Kidney (tissue), 14 donors: ENCODE data around the gene RETREG3. TPM values are rescaled to one million over a fixed set of nuclear protein-coding genes. Genes with fewer than 3 reads are reported as not detected.
A peak's percentile ranks its signal among the peaks of the same experiment; 100 is the strongest.

Experiments used
- DNase-seq, 5 donors: peaks; one replicate each; pipeline ENCODE4 v3.0.0-alpha.2; 2013 to 2020
- FAIRE-seq: peaks from 2 replicates; lab custom pipeline; 2012; peaks lifted over from hg19 to GRCh38; lab: Jason Lieb, UNC
- H3K27ac ChIP-seq, 2 donors: one replicate each; pipeline ENCODE4 v1.7.0; 2013; ENCODE audit warnings: low read depth in 2 of 2, low read length in 2 of 2, inconsistent platforms in 1 of 2
- H3K27me3 ChIP-seq: one replicate; pipeline ENCODE4 v1.7.1; 2013; ENCODE audit warnings: low read length, inconsistent platforms; ENCODE audit not compliant: control insufficient read depth, insufficient read depth
- H3K36me3 ChIP-seq, 3 donors: one replicate each; pipeline versions ENCODE4 v1.7.0 to v1.7.1; 2013; ENCODE audit warnings: low read length in 3 of 3, control low read depth in 1 of 3, inconsistent platforms in 1 of 3; ENCODE audit not compliant: insufficient read depth in 3 of 3, control insufficient read depth in 2 of 3
- H3K4me1 ChIP-seq, 3 donors: one replicate each; pipeline versions ENCODE4 v1.7.0 to v1.7.1; 2013; ENCODE audit warnings: low read length in 3 of 3, inconsistent platforms in 1 of 3, low read depth in 1 of 3; ENCODE audit not compliant: control insufficient read depth in 2 of 3, insufficient read depth in 2 of 3
- H3K4me3 ChIP-seq, 3 donors: one replicate each; pipeline versions ENCODE4 v1.7.0 to v1.8.1; 2013; ENCODE audit warnings: low read length in 3 of 3, control low read depth in 1 of 3, inconsistent platforms in 1 of 3
- H3K9ac ChIP-seq, 3 donors: one replicate each; pipeline versions ENCODE4 v1.7.0 to v1.7.1; 2013; ENCODE audit warnings: low read length in 3 of 3, control low read depth in 1 of 3, inconsistent platforms in 1 of 3
- H3K9me3 ChIP-seq, 3 donors: one replicate each; pipeline versions ENCODE4 v1.7.0 to v1.7.1; 2013; ENCODE audit warnings: low read length in 3 of 3, control low read depth in 1 of 3, inconsistent platforms in 1 of 3; ENCODE audit not compliant: control insufficient read depth in 2 of 3, insufficient read depth in 1 of 3
- intact Hi-C: fragments of 100-400 bp; cut with DNase I; formaldehyde crosslinking; loops from one replicate; pipeline ENCODE4 v1.11.1; 2022
- polyA plus RNA-seq: library from polyadenylated mRNA; stranded (reverse); fragments of 350-450 nt; fragmentation: Illumina TruSeq; extraction: RNeasy Lipid Tissue Mini Kit (QIAGEN cat#74804); gene quantifications from one replicate; pipeline ENCODE4 v1.2.3, GENCODE V29; 2014; ENCODE audit warnings: low read depth, low replicate concordance; ENCODE audit not compliant: insufficient read depth
- total RNA-seq: library from RNA; stranded (reverse); fragmentation: NEBNext Ultra II Directional; extraction: Animal tissue kit (Norgen Biotek cat#: 25700); gene quantifications from one replicate; pipeline ENCODE4 v1.2.1, GENCODE V29; 2021
- TF ChIP-seq, protein P1 (sequence below): IDR thresholded peaks from 3 replicates; pipeline ENCODE4 v1.5.1; 2012; ENCODE audit warnings: mild to moderate bottlenecking, moderate library complexity, borderline replicate concordance; ENCODE audit not compliant: insufficient read depth; ENCODE audit errors: extremely low read depth
- donor health status: control.
- donor health status: control.
- donor health status: control.
- donor health status: control.
- donor health status: control.
- donor health status: DM: yes; HTN: yes; CAD: no.
- donor health status: Normal renal cell carcinoma (clear cell type).

RETREG3 gene
- total and polyA plus RNA-seq, 2 donors from 2014 or later, result 22.6 to 69.5 TPM

DNA sequence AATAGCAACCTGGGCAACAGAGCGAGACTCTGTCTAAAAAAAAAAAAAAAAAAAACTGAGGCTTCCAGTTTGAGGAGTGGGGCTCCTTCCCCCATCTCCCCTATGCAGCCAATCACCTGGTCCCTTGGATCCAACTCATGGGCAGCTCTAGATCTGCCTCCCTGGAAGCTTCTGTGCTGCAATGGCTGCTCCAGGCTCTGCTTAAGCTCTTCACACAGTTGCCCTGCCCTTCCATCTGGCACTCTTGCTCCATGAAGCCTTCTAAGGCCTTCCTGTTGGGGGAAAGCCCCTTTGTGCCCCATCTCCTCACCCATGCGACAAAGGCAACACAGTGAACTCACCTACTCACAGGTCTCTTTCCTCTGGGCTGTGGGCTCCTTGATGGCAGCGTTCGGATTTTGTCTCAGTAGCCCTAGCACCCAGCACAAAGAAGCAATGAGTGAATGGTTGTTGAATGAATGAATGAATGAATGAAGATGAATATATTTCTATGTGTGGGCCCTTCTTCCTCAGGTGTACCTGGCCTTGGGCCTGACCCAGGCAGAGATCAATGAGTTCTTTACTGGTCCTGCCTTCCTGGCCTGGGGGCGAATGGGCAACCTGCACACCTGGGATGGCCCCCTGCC lies 71.2 kb downstream of the RETREG3 start:
- Histone ChIP-seq H3K36me3 (peaks cover 0 to 19% (median 11%) of the 10 kb centered on the region in 3 donors), H3K4me1 (peaks cover 4 to 16% (median 14%) of the 10 kb centered on the region in 3 donors), H3K9me3 (no peaks in the 10 kb centered on the region), H3K4me3 (no peak overlapping the region), H3K27ac (no peak overlapping the region), H3K9ac (no peak overlapping the region), H3K27me3 (no peaks in the 10 kb centered on the region)
- TF ChIP-seq, protein P1, sequence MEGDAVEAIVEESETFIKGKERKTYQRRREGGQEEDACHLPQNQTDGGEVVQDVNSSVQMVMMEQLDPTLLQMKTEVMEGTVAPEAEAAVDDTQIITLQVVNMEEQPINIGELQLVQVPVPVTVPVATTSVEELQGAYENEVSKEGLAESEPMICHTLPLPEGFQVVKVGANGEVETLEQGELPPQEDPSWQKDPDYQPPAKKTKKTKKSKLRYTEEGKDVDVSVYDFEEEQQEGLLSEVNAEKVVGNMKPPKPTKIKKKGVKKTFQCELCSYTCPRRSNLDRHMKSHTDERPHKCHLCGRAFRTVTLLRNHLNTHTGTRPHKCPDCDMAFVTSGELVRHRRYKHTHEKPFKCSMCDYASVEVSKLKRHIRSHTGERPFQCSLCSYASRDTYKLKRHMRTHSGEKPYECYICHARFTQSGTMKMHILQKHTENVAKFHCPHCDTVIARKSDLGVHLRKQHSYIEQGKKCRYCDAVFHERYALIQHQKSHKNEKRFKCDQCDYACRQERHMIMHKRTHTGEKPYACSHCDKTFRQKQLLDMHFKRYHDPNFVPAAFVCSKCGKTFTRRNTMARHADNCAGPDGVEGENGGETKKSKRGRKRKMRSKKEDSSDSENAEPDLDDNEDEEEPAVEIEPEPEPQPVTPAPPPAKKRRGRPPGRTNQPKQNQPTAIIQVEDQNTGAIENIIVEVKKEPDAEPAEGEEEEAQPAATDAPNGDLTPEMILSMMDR, result no peak
- FAIRE-seq, result no peak
- intact Hi-C loops, result no loop called here
- no peak for DNase-seq

DNA sequence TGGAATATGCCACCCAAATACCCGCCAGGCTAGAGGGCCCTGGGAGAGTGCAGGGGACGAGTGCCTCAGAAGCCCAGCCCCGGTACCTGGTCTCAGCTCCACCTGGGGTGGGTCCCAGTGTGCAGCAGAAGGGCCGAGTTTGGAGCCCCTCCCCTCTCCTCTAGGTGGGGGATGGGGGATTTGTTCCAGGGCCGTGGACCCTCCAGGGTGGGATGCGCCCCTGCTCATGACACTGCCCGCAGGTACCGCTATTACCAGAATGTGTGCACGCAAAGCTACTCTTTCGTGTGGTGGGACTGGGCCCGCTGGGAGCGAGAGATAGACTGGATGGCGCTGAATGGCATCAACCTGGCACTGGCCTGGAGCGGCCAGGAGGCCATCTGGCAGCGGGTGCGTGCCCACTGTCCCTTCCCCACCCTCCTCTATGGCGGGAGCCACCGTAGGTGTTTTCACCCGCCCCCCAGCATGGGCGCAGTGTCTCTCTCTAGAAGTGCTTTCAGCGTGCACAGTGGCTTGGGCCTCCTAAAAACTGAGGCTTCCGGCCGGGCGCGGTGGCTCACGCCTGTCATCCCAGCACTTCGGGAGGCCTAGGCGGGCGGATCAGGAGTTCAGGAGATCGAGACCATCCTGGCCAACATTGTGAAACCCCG lies 71.9 kb downstream of the RETREG3 start:
- intact Hi-C loops, result no loop called here
- TF ChIP-seq, protein P1, result no peak
- FAIRE-seq (no peak), DNase-seq (peak in 2 of 5 donors; percentile 73 to 79)
- peaks cover 0 to 19% (median 8%) of the 10 kb centered on the region in 3 donors for H3K36me3 ChIP-seq
- peak overlapping the region; percentile 75 to 93 (median 84) for H3K4me3 ChIP-seq
- no peaks in the 10 kb centered on the region for H3K27me3 ChIP-seq
- peak overlapping the region in 1 of 2 donors; percentile 98 for H3K27ac ChIP-seq
- peak overlapping the region in 2 of 3 donors; percentile 63 to 89 for H3K9ac ChIP-seq
- no peaks in the 10 kb centered on the region for H3K9me3 ChIP-seq
- H3K4me1 ChIP-seq, result peaks cover 4 to 16% (median 14%) of the 10 kb centered on the region in 3 donors

DNA sequence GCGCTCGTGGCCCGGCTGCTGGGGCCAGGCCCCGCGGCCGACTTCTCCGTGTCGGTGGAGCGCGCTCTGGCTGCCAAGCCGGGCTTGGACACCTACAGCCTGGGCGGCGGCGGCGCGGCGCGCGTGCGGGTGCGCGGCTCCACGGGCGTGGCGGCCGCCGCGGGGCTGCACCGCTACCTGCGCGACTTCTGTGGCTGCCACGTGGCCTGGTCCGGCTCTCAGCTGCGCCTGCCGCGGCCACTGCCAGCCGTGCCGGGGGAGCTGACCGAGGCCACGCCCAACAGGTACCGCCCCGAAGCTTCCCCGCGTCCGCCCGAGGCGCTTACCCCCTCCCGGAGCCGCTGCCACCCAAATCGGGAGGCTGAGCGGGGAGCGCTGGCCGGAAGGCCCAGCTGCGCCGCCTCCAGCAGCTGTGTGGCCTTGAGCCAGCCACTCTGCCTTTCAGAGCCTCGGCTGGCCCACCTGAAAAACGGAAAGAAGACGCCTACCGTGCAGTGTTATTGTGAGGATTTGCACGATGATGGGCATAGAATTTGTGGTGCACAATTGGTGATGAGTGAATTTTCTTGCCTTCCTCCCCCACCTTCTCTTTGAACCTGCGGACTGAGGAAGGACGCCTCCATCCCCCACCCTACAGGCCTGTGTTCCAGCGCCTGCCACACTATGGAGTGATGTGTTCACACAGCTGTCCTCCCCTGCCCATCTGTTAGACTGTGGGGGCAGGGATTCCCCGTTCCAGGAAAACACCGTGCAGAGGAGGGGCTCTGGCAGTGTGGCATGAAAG lies 72.6 kb downstream of the RETREG3 start:
- TF ChIP-seq, protein P1, result no peak
- FAIRE-seq, result no peak
- no peaks in the 10 kb centered on the region for H3K9me3 ChIP-seq
- H3K36me3 ChIP-seq, result peaks cover 0 to 19% (median 8%) of the 10 kb centered on the region in 3 donors
- H3K27me3 ChIP-seq, result no peaks in the 10 kb centered on the region
- peak; percentile 76 to 95 (median 86) for DNase-seq
- peak overlapping the region; percentile 63 to 89 (median 66) for H3K9ac ChIP-seq
- peak overlapping the region; percentile 67 to 98 for H3K27ac ChIP-seq
- intact Hi-C loops, result no loop called here
- peaks cover 4 to 17% (median 14%) of the 10 kb centered on the region in 3 donors for H3K4me1 ChIP-seq
- peak overlapping the region; percentile 75 to 93 (median 84) for H3K4me3 ChIP-seq
